Measurements from ENCODE around the gene UNKL. TPM values are rescaled to one million over a fixed set of nuclear protein-coding genes. Genes with fewer than 3 reads are reported as not detected.

Gene UNKL
- total and polyA plus RNA-seq, 4 donors: 7.9 to 31.2 (median 16.9) TPM

GRCh38 chr16:1393613-1394176 is 20.8 kb downstream of the UNKL start:
- H3K27me3 ChIP-seq (ENCODE audit: control insufficient read depth in 3 of 3, insufficient read depth in 3 of 3, low read length in 2 of 3): no peaks in the 10 kb centered on the region
- no peak overlapping the region for H3K4me3 ChIP-seq
- TF ChIP-seq CTCF (IDR thresholded peaks at IDR 0.05; ENCODE audit: control extremely low read depth, extremely low read depth): no peak
- H3K4me1 ChIP-seq (ENCODE audit: control insufficient read depth in 5 of 5, insufficient read depth in 5 of 5, low read length in 5 of 5): no peaks in the 10 kb centered on the region
- no peaks in the 10 kb centered on the region for H3K9me3 ChIP-seq (ENCODE audit: control insufficient read depth in 4 of 4, insufficient read depth in 3 of 4, low read length in 3 of 4)
- ATAC-seq (ENCODE audit: insufficient read depth, low FRiP score) (no peak), DNase-seq (no peak)
- WGBS, 2 donors: 96 to 98% methylated on average over 21 of the region's 21 CpGs
- H3K36me3 ChIP-seq (ENCODE audit: control insufficient read depth in 4 of 4, insufficient read depth in 4 of 4, low read length in 4 of 4): peaks cover 0 to 43% (median 20%) of the 10 kb centered on the region in 4 donors
- no peak overlapping the region for H3K9ac ChIP-seq (ENCODE audit: insufficient read depth in 1 of 2, low read length in 2 of 2)
- H3K27ac ChIP-seq (ENCODE audit: low read depth in 1 of 2, low read length in 1 of 2): no peak overlapping the region

- no peak for DNase-seq
- ATAC-seq (ENCODE audit: insufficient read depth, low FRiP score): no peak
- peaks cover 0 to 42% (median 19%) of the 10 kb centered on the region in 4 donors for H3K36me3 ChIP-seq (ENCODE audit: control insufficient read depth in 4 of 4, insufficient read depth in 4 of 4, low read length in 4 of 4)
- WGBS, 2 donors: 95 to 96% methylated on average over 17 of the region's 17 CpGs
- H3K9me3 ChIP-seq (ENCODE audit: control insufficient read depth in 4 of 4, insufficient read depth in 3 of 4, low read length in 3 of 4): no peaks in the 10 kb centered on the region
- no peaks in the 10 kb centered on the region for H3K27me3 ChIP-seq (ENCODE audit: control insufficient read depth in 3 of 3, insufficient read depth in 3 of 3, low read length in 2 of 3)
- no peak overlapping the region for H3K9ac ChIP-seq (ENCODE audit: insufficient read depth in 1 of 2, low read length in 2 of 2)
- TF ChIP-seq CTCF (IDR thresholded peaks at IDR 0.05; ENCODE audit: control extremely low read depth, extremely low read depth): no peak
- H3K4me3 ChIP-seq: no peak overlapping the region
- no peak overlapping the region for H3K27ac ChIP-seq (ENCODE audit: low read depth in 1 of 2, low read length in 1 of 2)
- no peaks in the 10 kb centered on the region for H3K4me1 ChIP-seq (ENCODE audit: control insufficient read depth in 5 of 5, insufficient read depth in 5 of 5, low read length in 5 of 5)
Observed at GRCh38 chr16:1392826-1393225, 21.7 kb downstream of the UNKL start.

- WGBS, 2 donors: 74 to 85% methylated on average over 27 to 28 of the region's 28 CpGs
- Histone ChIP-seq H3K9ac (ENCODE audit: insufficient read depth in 1 of 2, low read length in 2 of 2) (no peak overlapping the region), H3K9me3 (ENCODE audit: control insufficient read depth in 4 of 4, insufficient read depth in 3 of 4, low read length in 3 of 4) (no peaks in the 10 kb centered on the region), H3K27me3 (ENCODE audit: control insufficient read depth in 3 of 3, insufficient read depth in 3 of 3, low read length in 2 of 3) (no peaks in the 10 kb centered on the region), H3K36me3 (ENCODE audit: control insufficient read depth in 4 of 4, insufficient read depth in 4 of 4, low read length in 4 of 4) (peaks cover 0 to 47% (median 16%) of the 10 kb centered on the region in 4 donors), H3K27ac (ENCODE audit: low read depth in 1 of 2, low read length in 1 of 2) (no peak overlapping the region), H3K4me3 (no peak overlapping the region), H3K4me1 (ENCODE audit: control insufficient read depth in 5 of 5, insufficient read depth in 5 of 5, low read length in 5 of 5) (no peaks in the 10 kb centered on the region)
- DNase-seq: no peak
- ATAC-seq (ENCODE audit: insufficient read depth, low FRiP score): no peak
- TF ChIP-seq CTCF (IDR thresholded peaks at IDR 0.05; ENCODE audit: control extremely low read depth, extremely low read depth): no peak
Observed at GRCh38 chr16:1390239-1390779, 24.2 kb downstream of the UNKL start.
